Lower leg skin (tissue), 4 donors: ENCODE results near the gene GNL3. TPM values are rescaled to one million over a fixed set of nuclear protein-coding genes. Genes with fewer than 3 reads are reported as not detected.

Experiments used
- DNase-seq, 2 donors: peaks; one replicate each; pipeline ENCODE4 v3.0.0-alpha.2; 2019; ENCODE audit warnings: low spot score in 2 of 2
- H3K4me3 ChIP-seq: fragments of 200-600 bp; sonication (generic); 2 replicates; pipeline ENCODE4 v1.5.1; 2017; ENCODE audit warnings: mild to moderate bottlenecking, low read depth; ENCODE audit not compliant: poor library complexity, severe bottlenecking
- CTCF ChIP-seq, 3 donors: fragments of 450-650 bp; IDR thresholded peaks; one replicate each; pipeline ENCODE4 v1.5.1; 2016; ENCODE audit warnings: antibody characterized with exemption in 3 of 3, mild to moderate bottlenecking in 3 of 3, moderate library complexity in 2 of 3
- POLR2A ChIP-seq, 2 donors: fragments of 450-650 bp; IDR thresholded peaks; one replicate each; pipeline ENCODE4 v1.6.1; 2016 to 2017; ENCODE audit warnings: antibody characterized with exemption in 2 of 2, mild to moderate bottlenecking in 1 of 2, moderate library complexity in 1 of 2
- WGBS, 2 donors: methylation state at CpG; one replicate each; pipeline ENCODE4 v1.1.5; 2018; 5-methylcytosine and 5-hydroxymethylcytosine counted together
- intact Hi-C: fragments of 100-400 bp; cut with DNase I; formaldehyde crosslinking; loops from one replicate; pipeline ENCODE4 v1.15.0; 2023; ENCODE audit warnings: low total_unique reads
- total RNA-seq, 4 donors: library from RNA; depleted of rRNA; stranded (reverse); fragments of >200 nt; gene quantifications; one replicate each; pipeline ENCODE4 v1.1.0, GENCODE V29; 2016

GNL3 gene, protein sequence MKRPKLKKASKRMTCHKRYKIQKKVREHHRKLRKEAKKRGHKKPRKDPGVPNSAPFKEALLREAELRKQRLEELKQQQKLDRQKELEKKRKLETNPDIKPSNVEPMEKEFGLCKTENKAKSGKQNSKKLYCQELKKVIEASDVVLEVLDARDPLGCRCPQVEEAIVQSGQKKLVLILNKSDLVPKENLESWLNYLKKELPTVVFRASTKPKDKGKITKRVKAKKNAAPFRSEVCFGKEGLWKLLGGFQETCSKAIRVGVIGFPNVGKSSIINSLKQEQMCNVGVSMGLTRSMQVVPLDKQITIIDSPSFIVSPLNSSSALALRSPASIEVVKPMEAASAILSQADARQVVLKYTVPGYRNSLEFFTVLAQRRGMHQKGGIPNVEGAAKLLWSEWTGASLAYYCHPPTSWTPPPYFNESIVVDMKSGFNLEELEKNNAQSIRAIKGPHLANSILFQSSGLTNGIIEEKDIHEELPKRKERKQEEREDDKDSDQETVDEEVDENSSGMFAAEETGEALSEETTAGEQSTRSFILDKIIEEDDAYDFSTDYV
- 100 to 1,000 TPM in 1 of 4 donors, 10 to 100 TPM in 3; 79.3 to 111 (median 86.4) TPM for total RNA-seq

- peak within 1 kb of the TSS; percentile 67 for H3K4me3 ChIP-seq
- intact Hi-C loops, result loop anchor here (2.0 to 10.0 kb wide), 2 partner anchors 51 to 231 kb away; partner anchors contain the start of genes NISCH and TNNC1
- no peak for TF ChIP-seq POLR2A (IDR thresholded peaks at IDR 0.05)
- TF ChIP-seq CTCF (IDR thresholded peaks at IDR 0.05), result no peak
- peak; percentile 91 to 98 for DNase-seq
- 0 to 1% methylated on average over 48 to 76 of the region's 82 CpGs for WGBS, 2 donors
These were observed at the start of gene GNL3, which contains the start of gene PBRM1 for GRCh38 chr3:52685709-52686691. TSS of gene GNL3 (plus strand) at chr3:52686032. CDS start at chr3:52686093, 61 bp downstream. TSS of gene PBRM1 (minus strand) at chr3:52685913.

GRCh38 chr3:52636673-52637072, 49.2 kb upstream of the GNL3 start:
- intact Hi-C loops, result no loop called here
- no peak for TF ChIP-seq CTCF (IDR thresholded peaks at IDR 0.05)
- TF ChIP-seq POLR2A (IDR thresholded peaks at IDR 0.05), result no peak

DNA sequence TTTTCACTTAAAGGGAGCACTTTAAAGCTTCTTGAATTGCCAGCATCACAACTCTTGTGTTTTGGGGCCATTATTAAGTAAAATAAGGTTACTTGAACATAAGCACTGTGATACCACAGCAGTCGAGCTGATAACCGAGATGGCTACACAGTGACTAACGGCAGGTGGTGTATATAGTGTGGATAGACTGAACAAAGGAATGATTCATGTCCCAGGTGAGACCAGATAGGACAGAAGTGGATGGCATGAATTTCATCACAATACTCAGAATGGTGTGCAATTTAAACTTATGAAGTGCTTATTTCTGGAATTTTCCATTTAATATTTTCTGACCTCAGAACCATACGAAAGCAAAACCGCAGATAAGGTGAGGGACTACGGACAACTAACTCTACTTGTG, 40.3 kb upstream of the GNL3 start:
- 96% methylated on average over 6 of the region's 6 CpGs for WGBS, 2 donors
- intact Hi-C loops, result no loop called here
- no peak for DNase-seq
- H3K4me3 ChIP-seq, result no peak overlapping the region
- no peak for TF ChIP-seq POLR2A (IDR thresholded peaks at IDR 0.05)
- TF ChIP-seq CTCF (IDR thresholded peaks at IDR 0.05), result no peak

More at GRCh38 chr3:52636673-52637072, 49.2 kb upstream of the GNL3 start:
- no peak overlapping the region for H3K4me3 ChIP-seq
- peak in 1 of 2 donors; percentile 18 for DNase-seq
- WGBS, 2 donors, result 24 to 29% methylated on average over 4 of the region's 4 CpGs

- 87 to 88% methylated on average over 5 of the region's 5 CpGs for WGBS, 2 donors
- TF ChIP-seq CTCF (IDR thresholded peaks at IDR 0.05) (no peak), POLR2A (IDR thresholded peaks at IDR 0.05) (no peak)
- peak in 1 of 2 donors; percentile 78 for DNase-seq
- intact Hi-C loops, result no loop called here
- H3K4me3 ChIP-seq, result no peak overlapping the region
These were observed 36.2 kb upstream of the GNL3 start for GRCh38 chr3:52649461-52650210.

DNA sequence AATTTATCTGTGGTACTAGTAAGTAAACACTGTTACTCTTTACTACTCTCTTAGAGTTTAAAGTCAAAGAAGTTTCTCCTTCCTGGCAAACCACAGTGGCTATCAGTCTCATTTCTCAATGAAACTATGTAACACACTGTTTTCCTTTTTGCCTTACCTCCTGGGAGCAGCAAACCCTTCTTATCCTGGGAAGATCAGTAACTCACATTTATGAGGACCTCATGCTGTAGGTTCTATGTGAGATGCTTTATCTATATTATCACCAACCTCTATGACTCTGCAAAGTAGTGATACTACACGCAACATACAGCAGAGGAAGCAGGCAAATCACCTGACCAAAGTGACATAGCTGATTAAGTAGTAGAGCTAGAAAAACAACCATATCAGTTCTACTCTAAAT, 35.4 kb upstream of the GNL3 start:
- 84 to 100% methylated on average over 1 of the region's 1 CpG for WGBS, 2 donors
- intact Hi-C loops, result no loop called here
- no peak for DNase-seq
- no peak overlapping the region for H3K4me3 ChIP-seq
- TF ChIP-seq POLR2A (IDR thresholded peaks at IDR 0.05), result no peak
- TF ChIP-seq CTCF (IDR thresholded peaks at IDR 0.05), result no peak
